ENCODE measurements around the gene NOTCH2.

The NOTCH2 gene

GRCh38 chr1:119870917-119871596 is 198.4 kb downstream of the NOTCH2 start:
- peak; percentile 13 for DNase-seq

GRCh38 chr1:119869995-119870394 is 199.5 kb downstream of the NOTCH2 start:
- DNase-seq: no peak

- no peak for DNase-seq
Observed at GRCh38 chr1:119868176-119868575, 201.3 kb downstream of the NOTCH2 start.

- DNase-seq: no peak
Observed at GRCh38 chr1:119866451-119866850, 203.0 kb downstream of the NOTCH2 start.

- DNase-seq: no peak
Observed at GRCh38 chr1:119865627-119866026, 203.8 kb downstream of the NOTCH2 start.

- DNase-seq: no peak
Observed at GRCh38 chr1:119862276-119862675, 207.2 kb downstream of the NOTCH2 start.
